Kidney (tissue), 14 donors: Measurements from ENCODE around the gene LTF. TPM values are rescaled to one million over a fixed set of nuclear protein-coding genes. Genes with fewer than 3 reads are reported as not detected.

Experiments
- DNase-seq, 5 donors: peaks; one replicate each; pipeline ENCODE4 v3.0.0-alpha.2; 2013 to 2020
- FAIRE-seq: peaks from 2 replicates; lab custom pipeline; 2012; peaks lifted over from hg19 to GRCh38; lab: Jason Lieb, UNC
- H3K27ac ChIP-seq, 2 donors: one replicate each; pipeline ENCODE4 v1.7.0; 2013; ENCODE audit warnings: low read depth in 2 of 2, low read length in 2 of 2, inconsistent platforms in 1 of 2
- H3K27me3 ChIP-seq: one replicate; pipeline ENCODE4 v1.7.1; 2013; ENCODE audit warnings: low read length, inconsistent platforms; ENCODE audit not compliant: control insufficient read depth, insufficient read depth
- H3K36me3 ChIP-seq, 3 donors: one replicate each; pipeline versions ENCODE4 v1.7.0 to v1.7.1; 2013; ENCODE audit warnings: low read length in 3 of 3, control low read depth in 1 of 3, inconsistent platforms in 1 of 3; ENCODE audit not compliant: insufficient read depth in 3 of 3, control insufficient read depth in 2 of 3
- H3K4me1 ChIP-seq, 3 donors: one replicate each; pipeline versions ENCODE4 v1.7.0 to v1.7.1; 2013; ENCODE audit warnings: low read length in 3 of 3, inconsistent platforms in 1 of 3, low read depth in 1 of 3; ENCODE audit not compliant: control insufficient read depth in 2 of 3, insufficient read depth in 2 of 3
- H3K4me3 ChIP-seq, 3 donors: one replicate each; pipeline versions ENCODE4 v1.7.0 to v1.8.1; 2013; ENCODE audit warnings: low read length in 3 of 3, control low read depth in 1 of 3, inconsistent platforms in 1 of 3
- H3K9ac ChIP-seq, 3 donors: one replicate each; pipeline versions ENCODE4 v1.7.0 to v1.7.1; 2013; ENCODE audit warnings: low read length in 3 of 3, control low read depth in 1 of 3, inconsistent platforms in 1 of 3
- H3K9me3 ChIP-seq, 3 donors: one replicate each; pipeline versions ENCODE4 v1.7.0 to v1.7.1; 2013; ENCODE audit warnings: low read length in 3 of 3, control low read depth in 1 of 3, inconsistent platforms in 1 of 3; ENCODE audit not compliant: control insufficient read depth in 2 of 3, insufficient read depth in 1 of 3
- intact Hi-C: fragments of 100-400 bp; cut with DNase I; formaldehyde crosslinking; loops from one replicate; pipeline ENCODE4 v1.11.1; 2022
- polyA plus RNA-seq: library from polyadenylated mRNA; stranded (reverse); fragments of 350-450 nt; fragmentation: Illumina TruSeq; extraction: RNeasy Lipid Tissue Mini Kit (QIAGEN cat#74804); gene quantifications from one replicate; pipeline ENCODE4 v1.2.3, GENCODE V29; 2014; ENCODE audit warnings: low read depth, low replicate concordance; ENCODE audit not compliant: insufficient read depth
- total RNA-seq: library from RNA; stranded (reverse); fragmentation: NEBNext Ultra II Directional; extraction: Animal tissue kit (Norgen Biotek cat#: 25700); gene quantifications from one replicate; pipeline ENCODE4 v1.2.1, GENCODE V29; 2021
- TF ChIP-seq, protein P1 (sequence below): IDR thresholded peaks from 3 replicates; pipeline ENCODE4 v1.5.1; 2012; ENCODE audit warnings: mild to moderate bottlenecking, moderate library complexity, borderline replicate concordance; ENCODE audit not compliant: insufficient read depth; ENCODE audit errors: extremely low read depth
- donor health status: control.
- donor health status: control.
- donor health status: control.
- donor health status: control.
- donor health status: control.
- donor health status: DM: yes; HTN: yes; CAD: no.
- donor health status: Normal renal cell carcinoma (clear cell type).

LTF gene
- total and polyA plus RNA-seq, 2 donors from 2014 or later = 34.7 to 1,823 TPM

DNA sequence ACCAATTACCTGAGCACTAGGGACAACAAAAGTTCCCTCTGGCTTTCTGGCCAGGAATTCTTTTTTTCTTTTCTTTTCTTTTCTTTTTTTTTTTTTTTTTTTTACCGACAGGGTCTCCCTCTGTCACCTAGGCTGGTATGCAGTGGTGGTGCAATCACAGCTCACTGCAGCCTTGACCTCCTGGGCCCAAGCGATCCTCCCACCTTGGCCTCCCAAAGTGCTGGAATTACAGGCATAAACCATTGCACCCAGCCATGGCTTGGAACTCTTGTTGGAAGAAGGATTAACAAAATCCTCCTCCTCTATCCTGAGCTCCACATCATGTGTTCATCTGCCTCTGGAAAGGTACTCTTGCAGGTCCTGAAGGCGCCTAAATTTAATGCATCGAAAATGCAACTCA lies 2.9 kb upstream of the LTF start:
- intact Hi-C loops = no loop called here
- H3K4me1 ChIP-seq = peaks cover 0 to 3% (median 0%) of the 10 kb centered on the region in 3 donors

DNA sequence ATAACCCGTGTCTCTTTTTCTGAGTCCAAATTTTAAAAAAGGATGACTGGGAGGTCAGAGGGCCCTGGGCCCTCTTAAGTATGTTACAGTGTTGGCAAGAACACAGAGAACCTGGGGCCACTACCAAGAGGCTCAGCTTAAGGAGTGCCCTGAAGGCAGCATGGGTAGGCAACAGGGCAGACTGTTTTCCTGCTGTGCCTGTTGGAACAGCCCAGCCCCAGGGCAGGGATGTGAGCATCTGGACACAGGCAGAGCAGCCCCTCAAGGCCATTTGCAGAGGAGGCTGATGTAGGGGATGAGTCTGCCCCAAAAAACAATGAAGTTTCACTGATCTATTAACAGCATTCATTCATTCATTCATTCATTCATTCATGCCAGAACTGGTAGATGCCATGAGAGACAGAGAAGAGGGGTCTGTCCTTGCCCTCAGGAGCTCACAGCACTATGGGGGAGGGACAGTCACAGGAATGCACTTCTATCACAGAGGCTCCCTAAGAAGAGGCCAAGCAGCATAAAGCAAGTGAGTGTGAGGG lies 2.2 kb upstream of the LTF start:
- peaks cover 0 to 3% (median 0%) of the 10 kb centered on the region in 3 donors for H3K4me1 ChIP-seq
- DNase-seq = no peak
- no peak overlapping the region for H3K27ac ChIP-seq
- intact Hi-C loops = no loop called here
- no peak overlapping the region for H3K4me3 ChIP-seq
- no peak overlapping the region for H3K9ac ChIP-seq
- no peaks in the 10 kb centered on the region for H3K9me3 ChIP-seq
- FAIRE-seq = no peak
- H3K36me3 ChIP-seq = no peaks in the 10 kb centered on the region
- H3K27me3 ChIP-seq = peaks cover 14% of the 10 kb centered on the region
- TF ChIP-seq, protein P1, sequence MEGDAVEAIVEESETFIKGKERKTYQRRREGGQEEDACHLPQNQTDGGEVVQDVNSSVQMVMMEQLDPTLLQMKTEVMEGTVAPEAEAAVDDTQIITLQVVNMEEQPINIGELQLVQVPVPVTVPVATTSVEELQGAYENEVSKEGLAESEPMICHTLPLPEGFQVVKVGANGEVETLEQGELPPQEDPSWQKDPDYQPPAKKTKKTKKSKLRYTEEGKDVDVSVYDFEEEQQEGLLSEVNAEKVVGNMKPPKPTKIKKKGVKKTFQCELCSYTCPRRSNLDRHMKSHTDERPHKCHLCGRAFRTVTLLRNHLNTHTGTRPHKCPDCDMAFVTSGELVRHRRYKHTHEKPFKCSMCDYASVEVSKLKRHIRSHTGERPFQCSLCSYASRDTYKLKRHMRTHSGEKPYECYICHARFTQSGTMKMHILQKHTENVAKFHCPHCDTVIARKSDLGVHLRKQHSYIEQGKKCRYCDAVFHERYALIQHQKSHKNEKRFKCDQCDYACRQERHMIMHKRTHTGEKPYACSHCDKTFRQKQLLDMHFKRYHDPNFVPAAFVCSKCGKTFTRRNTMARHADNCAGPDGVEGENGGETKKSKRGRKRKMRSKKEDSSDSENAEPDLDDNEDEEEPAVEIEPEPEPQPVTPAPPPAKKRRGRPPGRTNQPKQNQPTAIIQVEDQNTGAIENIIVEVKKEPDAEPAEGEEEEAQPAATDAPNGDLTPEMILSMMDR = no peak

More for the DNA sequence above, 2.9 kb upstream of the LTF start:
- TF ChIP-seq, protein P1 = no peak
- no peak overlapping the region for H3K9ac ChIP-seq
- DNase-seq (no peak), FAIRE-seq (no peak)
- peaks cover 14% of the 10 kb centered on the region for H3K27me3 ChIP-seq
- H3K36me3 ChIP-seq = no peaks in the 10 kb centered on the region
- no peak overlapping the region for H3K4me3 ChIP-seq
- H3K27ac ChIP-seq = no peak overlapping the region
- H3K9me3 ChIP-seq = no peaks in the 10 kb centered on the region

DNA sequence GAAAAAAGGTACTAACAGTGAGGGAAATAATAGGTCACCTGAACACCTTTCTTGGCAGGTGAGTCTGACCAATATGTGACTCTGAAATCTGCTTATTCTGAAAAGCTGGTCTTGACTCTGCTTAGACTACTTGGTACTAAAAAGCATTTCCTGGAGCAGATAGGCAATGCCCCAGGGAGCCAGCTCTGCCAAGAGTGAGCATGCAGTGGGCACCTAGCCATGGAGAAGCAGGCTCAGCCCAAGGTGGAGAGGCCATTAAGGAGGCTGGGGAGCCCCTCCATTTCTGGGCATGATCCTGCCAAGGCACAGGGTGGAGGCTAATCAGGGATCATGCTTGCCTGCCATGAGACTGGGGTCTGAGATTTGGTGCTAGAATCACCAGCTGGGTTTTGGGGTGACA lies 1.6 kb upstream of the LTF start:
- TF ChIP-seq, protein P1 = no peak
- H3K36me3 ChIP-seq = no peaks in the 10 kb centered on the region
- H3K4me1 ChIP-seq = peaks cover 0 to 3% (median 0%) of the 10 kb centered on the region in 3 donors
- no peaks in the 10 kb centered on the region for H3K9me3 ChIP-seq
- no peak overlapping the region for H3K27ac ChIP-seq
- DNase-seq (peak in 1 of 5 donors; percentile 73), FAIRE-seq (no peak)
- no peak overlapping the region for H3K4me3 ChIP-seq
- intact Hi-C loops = no loop called here
- H3K27me3 ChIP-seq = peaks cover 14% of the 10 kb centered on the region
- no peak overlapping the region for H3K9ac ChIP-seq

DNA sequence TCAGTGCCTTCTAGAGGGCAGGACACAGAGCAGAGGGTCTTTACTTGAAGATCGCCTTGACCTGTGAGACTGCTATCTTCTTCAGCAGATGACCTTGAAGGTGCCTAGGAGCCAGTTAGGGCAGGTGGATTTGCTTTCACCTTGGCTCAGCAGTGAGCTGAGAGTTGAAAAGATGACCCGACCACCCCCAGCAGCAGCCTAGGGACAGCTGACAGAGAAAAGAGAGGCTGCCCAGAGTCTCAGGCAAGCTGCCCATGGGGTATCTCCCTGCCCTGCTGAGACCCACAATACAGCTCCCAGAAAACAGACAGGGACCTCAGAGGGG lies 453 bp upstream of the LTF start:
- Histone ChIP-seq H3K4me3 (no peak overlapping the region), H3K9me3 (no peaks in the 10 kb centered on the region), H3K9ac (no peak overlapping the region), H3K27me3 (peaks cover 14% of the 10 kb centered on the region), H3K36me3 (no peaks in the 10 kb centered on the region), H3K4me1 (peaks cover 0 to 3% (median 0%) of the 10 kb centered on the region in 3 donors), H3K27ac (no peak overlapping the region)
- TF ChIP-seq, protein P1 = no peak
- FAIRE-seq (no peak), DNase-seq (no peak)
- intact Hi-C loops = no loop called here
